Duodenal mucosa (tissue), 2 donors: ENCODE data around the gene PDIA5.
A peak's percentile ranks its signal among the peaks of the same experiment; 100 is the strongest.

Experiments
- H3K27ac ChIP-seq: one replicate; pipeline ENCODE4 v1.7.0; 2013; ENCODE audit warnings: low read depth, low read length
- H3K27me3 ChIP-seq, 2 donors: one replicate each; pipeline ENCODE4 v1.7.0; 2013; ENCODE audit warnings: low read length in 2 of 2, control low read depth in 1 of 2; ENCODE audit not compliant: insufficient read depth in 2 of 2, control insufficient read depth in 1 of 2
- H3K36me3 ChIP-seq, 2 donors: one replicate each; pipeline ENCODE4 v1.7.0; 2013; ENCODE audit warnings: low read length in 2 of 2, control low read depth in 1 of 2; ENCODE audit not compliant: insufficient read depth in 2 of 2, control insufficient read depth in 1 of 2
- H3K4me1 ChIP-seq, 2 donors: one replicate each; pipeline ENCODE4 v1.7.0; 2013; ENCODE audit warnings: low read length in 2 of 2, control low read depth in 1 of 2; ENCODE audit not compliant: insufficient read depth in 2 of 2, control insufficient read depth in 1 of 2
- H3K4me3 ChIP-seq, 2 donors: one replicate each; pipeline ENCODE4 v1.7.0; 2013; ENCODE audit warnings: low read length in 2 of 2, low read depth in 1 of 2
- H3K9ac ChIP-seq, 2 donors: one replicate each; pipeline ENCODE4 v1.7.0; 2013; ENCODE audit warnings: low read length in 2 of 2, low read depth in 1 of 2
- H3K9me3 ChIP-seq, 2 donors: one replicate each; pipeline ENCODE4 v1.7.0; 2013; ENCODE audit warnings: low read length in 2 of 2, control low read depth in 1 of 2; ENCODE audit not compliant: control insufficient read depth in 1 of 2

PDIA5 gene

GRCh38 chr3:123054109-123054778 is 12.6 kb upstream of the PDIA5 start:
- H3K27ac ChIP-seq, result no peak overlapping the region
- H3K9ac ChIP-seq, result no peak overlapping the region
- no peak overlapping the region for H3K4me3 ChIP-seq
- H3K27me3 ChIP-seq, result no peaks in the 10 kb centered on the region
- H3K36me3 ChIP-seq, result no peaks in the 10 kb centered on the region
- no peaks in the 10 kb centered on the region for H3K4me1 ChIP-seq
- H3K9me3 ChIP-seq, result no peaks in the 10 kb centered on the region

GRCh38 chr3:123054931-123055330 is 11.9 kb upstream of the PDIA5 start:
- Histone ChIP-seq H3K9me3 (no peaks in the 10 kb centered on the region), H3K27ac (no peak overlapping the region), H3K27me3 (no peaks in the 10 kb centered on the region), H3K9ac (no peak overlapping the region), H3K4me3 (no peak overlapping the region), H3K4me1 (no peaks in the 10 kb centered on the region), H3K36me3 (no peaks in the 10 kb centered on the region)

- Histone ChIP-seq H3K4me1 (no peaks in the 10 kb centered on the region), H3K9ac (no peak overlapping the region), H3K9me3 (no peaks in the 10 kb centered on the region), H3K36me3 (no peaks in the 10 kb centered on the region), H3K27me3 (no peaks in the 10 kb centered on the region), H3K4me3 (no peak overlapping the region), H3K27ac (no peak overlapping the region)
Observed at GRCh38 chr3:123055352-123055751, 11.5 kb upstream of the PDIA5 start.

- H3K27ac ChIP-seq, result no peak overlapping the region
- no peak overlapping the region for H3K9ac ChIP-seq
- H3K4me3 ChIP-seq, result no peak overlapping the region
- no peaks in the 10 kb centered on the region for H3K4me1 ChIP-seq
- H3K36me3 ChIP-seq, result no peaks in the 10 kb centered on the region
- H3K9me3 ChIP-seq, result no peaks in the 10 kb centered on the region
- no peaks in the 10 kb centered on the region for H3K27me3 ChIP-seq
Observed at GRCh38 chr3:123058505-123058904, 8.3 kb upstream of the PDIA5 start.

- Histone ChIP-seq H3K9ac (no peak overlapping the region), H3K36me3 (no peaks in the 10 kb centered on the region), H3K27ac (no peak overlapping the region), H3K9me3 (no peaks in the 10 kb centered on the region), H3K4me1 (no peaks in the 10 kb centered on the region), H3K27me3 (peaks cover 0 to 5% of the 10 kb centered on the region in 2 donors), H3K4me3 (no peak overlapping the region)
Observed at GRCh38 chr3:123060054-123060453, 6.8 kb upstream of the PDIA5 start.

GRCh38 chr3:123061856-123062255 is 5.0 kb upstream of the PDIA5 start:
- no peak overlapping the region for H3K4me3 ChIP-seq
- H3K36me3 ChIP-seq, result no peaks in the 10 kb centered on the region
- no peaks in the 10 kb centered on the region for H3K9me3 ChIP-seq
- H3K4me1 ChIP-seq, result peaks cover 0 to 4% of the 10 kb centered on the region in 2 donors
- H3K27me3 ChIP-seq, result peaks cover 0 to 5% of the 10 kb centered on the region in 2 donors
- no peak overlapping the region for H3K27ac ChIP-seq
- H3K9ac ChIP-seq, result no peak overlapping the region

GRCh38 chr3:123063034-123063433 is 3.8 kb upstream of the PDIA5 start:
- H3K9me3 ChIP-seq, result no peaks in the 10 kb centered on the region
- H3K27me3 ChIP-seq, result peaks cover 0 to 5% of the 10 kb centered on the region in 2 donors
- H3K27ac ChIP-seq, result no peak overlapping the region
- H3K9ac ChIP-seq, result no peak overlapping the region
- H3K4me3 ChIP-seq, result no peak overlapping the region
- H3K4me1 ChIP-seq, result peaks cover 6% of the 10 kb centered on the region in 2 donors
- no peaks in the 10 kb centered on the region for H3K36me3 ChIP-seq

- peaks cover 0 to 5% of the 10 kb centered on the region in 2 donors for H3K27me3 ChIP-seq
- H3K9ac ChIP-seq, result no peak overlapping the region
- peaks cover 18 to 20% of the 10 kb centered on the region in 2 donors for H3K4me1 ChIP-seq
- H3K4me3 ChIP-seq, result no peak overlapping the region
- no peaks in the 10 kb centered on the region for H3K9me3 ChIP-seq
- H3K36me3 ChIP-seq, result no peaks in the 10 kb centered on the region
- H3K27ac ChIP-seq, result no peak overlapping the region
Observed at GRCh38 chr3:123064506-123064905, 2.3 kb upstream of the PDIA5 start.

- H3K4me1 ChIP-seq, result peaks cover 18 to 20% of the 10 kb centered on the region in 2 donors
- no peak overlapping the region for H3K9ac ChIP-seq
- H3K9me3 ChIP-seq, result no peaks in the 10 kb centered on the region
- H3K27ac ChIP-seq, result no peak overlapping the region
- H3K27me3 ChIP-seq, result peaks cover 0 to 5% of the 10 kb centered on the region in 2 donors
- no peaks in the 10 kb centered on the region for H3K36me3 ChIP-seq
- no peak overlapping the region for H3K4me3 ChIP-seq
Observed at GRCh38 chr3:123064914-123065313, 1.9 kb upstream of the PDIA5 start.

GRCh38 chr3:123066599-123066895 is 278 bp upstream of the PDIA5 start:
- no peaks in the 10 kb centered on the region for H3K36me3 ChIP-seq
- H3K9ac ChIP-seq, result peak overlapping the region in 1 of 2 donors; percentile 68
- peak overlapping the region; percentile 80 to 89 for H3K4me3 ChIP-seq
- H3K27me3 ChIP-seq, result peaks cover 0 to 5% of the 10 kb centered on the region in 2 donors
- peaks cover 20 to 23% of the 10 kb centered on the region in 2 donors for H3K4me1 ChIP-seq
- H3K27ac ChIP-seq, result no peak overlapping the region
- no peaks in the 10 kb centered on the region for H3K9me3 ChIP-seq
